HG02763 (cell line): ENCODE results near the gene EVPL.

Source experiments
- ATAC-seq: cut with Tn5 transposase; IDR thresholded peaks from one replicate; pipeline ENCODE4 v1.9.1; 2021; ENCODE audit warnings: mild to moderate bottlenecking, moderate library complexity; ENCODE audit not compliant: unreplicated experiment

Gene EVPL

DNA sequence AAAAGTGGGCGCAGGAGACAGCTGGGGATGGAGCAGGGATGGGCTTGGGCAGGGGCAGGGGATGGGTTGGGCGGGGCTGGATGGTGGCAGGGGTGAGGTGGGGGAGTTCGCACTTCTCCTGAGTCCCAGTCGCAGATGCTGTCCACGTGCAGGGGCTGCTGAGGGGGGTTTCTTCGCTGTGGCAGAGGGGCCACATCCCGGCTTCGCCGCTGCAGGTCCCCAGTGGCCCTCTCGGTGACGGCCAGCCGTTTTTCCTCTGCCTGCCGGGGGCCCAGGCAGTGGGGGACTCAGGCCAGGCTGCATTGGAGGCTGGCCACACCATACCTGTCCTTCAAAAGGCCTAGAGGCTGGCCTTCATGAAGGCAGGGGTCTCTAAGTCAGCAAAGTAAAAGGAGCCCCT, 8.3 kb downstream of the EVPL start:
- ATAC-seq = no peak

DNA sequence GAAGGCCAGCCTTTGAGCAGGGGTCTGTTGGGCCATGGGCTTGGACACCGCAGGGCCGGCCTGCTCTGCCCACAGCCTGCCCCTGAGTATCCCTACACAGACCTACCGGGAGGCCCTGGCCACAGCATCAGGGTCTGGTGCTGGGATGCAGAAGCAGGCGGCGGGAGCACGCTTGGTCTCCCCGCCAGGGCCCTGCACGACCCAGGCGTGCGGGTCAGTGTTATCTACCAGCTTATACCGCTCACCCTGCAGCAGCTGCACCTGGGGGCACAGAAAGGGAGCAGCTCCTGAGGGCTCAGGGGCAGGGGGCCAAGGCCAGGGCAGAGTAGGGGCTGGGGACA, 8.8 kb downstream of the EVPL start:
- no peak for ATAC-seq

DNA sequence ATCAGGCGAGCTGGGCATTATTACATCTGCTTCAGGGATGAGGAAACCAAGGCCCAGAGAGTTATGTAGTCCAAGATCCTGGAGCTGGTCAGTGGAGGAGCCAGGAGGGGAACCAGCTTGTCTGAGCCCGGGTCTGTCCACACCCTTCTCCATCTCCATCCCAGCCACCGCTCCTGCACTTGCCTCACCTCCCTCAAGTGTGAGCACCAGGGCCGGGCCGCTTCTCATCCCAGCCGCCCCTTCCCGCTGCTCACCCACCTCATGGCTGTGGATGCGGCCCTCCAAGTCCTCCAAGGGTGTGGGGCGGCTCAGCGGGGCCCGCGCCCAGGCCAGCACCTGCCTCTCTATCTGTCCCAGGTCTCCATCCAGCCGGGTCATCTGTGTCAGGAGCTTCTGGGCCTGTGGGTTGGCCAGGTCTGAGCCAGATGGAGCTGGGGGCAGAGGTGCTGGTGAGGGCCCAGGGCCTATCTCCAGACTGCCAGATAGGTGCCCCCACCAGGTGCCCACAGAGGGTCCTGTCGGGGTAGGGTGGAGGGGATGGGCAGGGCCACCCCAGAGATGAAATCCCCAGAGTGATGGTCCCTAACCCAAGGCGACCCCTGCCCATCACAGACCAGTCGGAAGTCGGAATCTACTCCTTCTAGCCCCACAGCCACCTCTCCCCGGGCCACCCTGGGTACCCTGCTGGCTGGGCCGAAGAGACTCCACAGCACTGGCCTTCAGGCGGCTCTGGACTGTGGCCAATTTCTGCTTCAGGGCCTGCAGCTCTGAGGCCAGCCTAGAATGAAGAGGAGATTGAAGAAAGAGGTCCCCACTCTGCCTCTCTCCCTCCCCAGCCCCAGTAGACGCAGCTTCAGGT, 9.4 kb downstream of the EVPL start:
- ATAC-seq = no peak

DNA sequence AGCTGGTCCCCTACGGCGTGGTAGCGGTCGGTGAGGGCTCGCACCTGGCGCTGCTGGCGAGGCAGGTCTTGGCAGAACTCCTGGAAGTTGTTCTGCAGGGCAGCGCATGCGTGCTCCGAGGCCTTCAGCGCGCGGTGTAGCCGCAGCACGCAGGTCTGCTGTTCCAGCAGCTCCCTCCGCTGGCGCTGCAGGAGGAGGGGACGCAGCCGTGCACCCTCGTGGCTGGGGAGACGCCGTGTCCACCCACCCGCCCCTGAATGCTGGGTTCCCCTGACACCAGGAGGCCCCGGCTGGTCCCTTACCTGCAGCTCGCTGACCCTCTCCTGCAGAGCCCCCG, 12.2 kb downstream of the EVPL start:
- no peak for ATAC-seq

DNA sequence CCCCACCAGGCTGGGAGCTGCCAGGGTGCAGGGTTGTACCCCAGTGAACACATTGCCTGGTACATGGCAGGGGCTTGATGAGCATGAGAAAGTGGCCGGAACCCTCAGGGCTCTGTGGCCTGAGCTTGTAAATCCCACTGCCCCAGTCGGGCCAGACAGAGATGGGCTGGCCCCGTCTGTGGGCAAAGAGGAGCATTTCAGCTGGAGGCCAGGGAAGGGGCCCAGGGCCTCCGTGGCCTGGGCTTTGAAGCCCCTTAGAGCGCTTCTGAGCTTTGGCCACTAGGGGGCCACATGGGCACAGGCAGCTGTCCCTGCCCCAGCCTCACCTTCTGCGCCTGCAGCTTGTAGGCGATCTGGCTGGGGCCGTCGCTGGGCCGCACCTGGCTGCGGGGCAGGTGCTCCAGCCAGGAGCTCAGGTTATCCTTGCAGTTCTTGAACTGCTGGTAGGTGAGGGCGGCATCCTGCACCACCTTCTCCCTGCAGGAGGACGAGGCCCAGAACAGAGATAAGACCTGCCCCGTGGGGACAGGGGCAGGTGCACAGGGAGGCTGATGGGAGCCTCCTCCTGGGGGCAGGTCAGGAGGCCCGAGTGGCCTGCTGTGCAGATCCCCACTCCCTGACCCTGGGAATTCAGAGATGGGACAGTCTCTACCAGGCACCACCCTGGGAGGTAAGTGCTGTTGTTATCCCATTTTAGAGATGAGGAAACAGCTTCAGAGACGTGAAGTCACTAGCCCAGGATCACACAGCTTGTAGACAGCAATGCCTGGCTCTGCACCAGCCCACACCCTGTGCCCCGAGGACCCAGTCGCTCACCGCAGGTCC, 12.8 kb downstream of the EVPL start:
- no peak for ATAC-seq

DNA sequence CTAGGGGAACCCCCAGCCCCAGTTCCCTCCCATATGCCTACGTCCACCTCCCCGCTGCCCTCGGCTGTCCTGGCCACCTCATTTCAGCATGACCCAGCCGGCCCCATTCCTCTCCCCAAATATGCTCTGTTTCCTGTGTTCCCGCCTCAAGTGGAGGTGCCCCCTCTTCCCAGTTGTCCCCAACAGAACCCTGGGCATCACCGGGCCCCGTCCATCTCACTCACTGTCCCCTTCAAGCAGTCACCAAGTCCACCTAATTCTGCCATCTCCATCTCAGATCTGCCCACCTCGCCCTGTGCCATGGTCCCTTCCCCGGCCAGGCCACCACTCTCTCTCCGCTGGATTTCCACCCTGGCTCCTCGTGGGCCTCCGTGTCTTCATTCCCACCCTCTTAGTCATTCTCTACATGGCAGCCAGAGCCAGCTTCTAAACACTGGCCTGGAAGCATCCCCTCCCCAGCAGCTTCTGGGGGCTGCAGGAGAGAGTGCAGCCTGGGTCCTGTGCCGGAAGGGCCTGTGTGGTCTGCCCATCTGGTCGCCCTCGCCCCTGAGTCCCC, 13.7 kb downstream of the EVPL start:
- no peak for ATAC-seq

DNA sequence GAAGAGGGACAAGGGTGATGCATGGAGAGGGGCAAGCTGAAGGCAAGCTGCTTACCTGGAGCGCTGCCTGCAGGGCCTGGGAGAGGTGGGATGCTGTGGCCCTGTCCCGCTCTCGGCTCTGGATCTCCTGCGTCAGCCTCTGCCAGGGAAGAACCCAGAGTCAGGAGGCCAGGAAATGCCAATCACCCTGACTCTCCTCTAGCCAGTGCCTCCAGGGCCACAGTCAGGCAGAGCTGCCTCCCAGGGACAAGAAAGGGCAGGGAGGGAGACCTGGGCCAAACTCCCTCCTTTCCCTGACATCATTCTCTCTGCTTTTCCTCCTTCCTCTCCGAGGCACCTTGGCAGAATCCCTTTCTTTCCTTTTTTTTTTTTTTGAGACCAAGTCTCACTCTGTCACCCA, 15.2 kb downstream of the EVPL start:
- ATAC-seq = no peak

DNA sequence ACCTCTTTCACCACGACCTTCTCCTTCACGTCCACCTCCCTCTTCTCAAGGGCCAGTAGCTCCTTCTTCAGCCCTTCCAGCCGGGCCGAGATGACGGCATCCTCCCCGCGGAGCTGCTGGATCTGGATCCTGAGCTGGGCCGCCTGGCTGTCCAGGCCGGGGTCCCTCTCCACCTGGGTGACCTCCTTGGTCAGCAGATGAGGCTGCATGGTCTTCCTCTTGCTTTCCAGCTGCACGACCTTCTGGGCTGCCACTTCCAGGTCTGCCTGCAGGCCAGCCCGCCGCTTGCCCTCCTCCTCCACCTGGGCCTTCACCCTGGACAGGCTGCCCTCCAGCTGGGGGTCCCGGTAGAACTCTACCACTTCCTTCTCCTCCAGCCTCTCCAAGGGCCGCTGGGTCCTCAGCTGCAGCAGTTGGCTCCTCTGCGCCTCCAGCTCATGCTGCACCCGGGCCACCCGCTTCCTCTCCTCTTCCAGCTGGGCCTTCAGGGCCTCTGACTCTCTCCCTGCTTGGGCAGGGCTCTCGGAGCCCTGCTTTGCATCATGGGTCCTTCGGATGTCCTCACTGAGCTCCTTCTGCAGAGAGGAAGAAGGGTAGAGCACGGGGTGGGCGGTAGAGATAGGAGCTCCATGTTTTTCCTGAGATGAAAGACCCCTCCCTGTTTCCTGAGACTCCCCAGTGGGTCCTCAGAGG, 17.0 kb downstream of the EVPL start:
- ATAC-seq = no peak

DNA sequence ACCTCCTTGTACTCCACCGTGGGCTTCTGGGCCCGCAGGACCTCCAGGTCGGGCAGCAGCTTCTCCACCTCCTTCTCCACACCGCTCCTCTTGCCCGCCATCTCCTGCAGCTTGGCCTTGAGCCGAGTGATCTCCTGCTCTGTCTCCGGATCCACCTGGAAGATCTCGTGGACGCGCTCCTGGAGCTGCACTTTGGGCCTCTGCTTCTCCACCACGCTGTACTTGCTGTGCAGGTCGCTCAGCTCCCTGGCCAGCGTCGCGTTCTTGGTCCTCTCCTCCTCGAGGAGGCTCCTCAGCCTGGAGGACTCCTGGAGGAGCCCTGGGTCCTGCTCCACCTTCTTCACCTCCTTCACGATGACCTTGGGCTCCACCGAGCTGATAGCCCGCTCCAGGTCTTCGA, 17.7 kb downstream of the EVPL start:
- ATAC-seq = no peak

DNA sequence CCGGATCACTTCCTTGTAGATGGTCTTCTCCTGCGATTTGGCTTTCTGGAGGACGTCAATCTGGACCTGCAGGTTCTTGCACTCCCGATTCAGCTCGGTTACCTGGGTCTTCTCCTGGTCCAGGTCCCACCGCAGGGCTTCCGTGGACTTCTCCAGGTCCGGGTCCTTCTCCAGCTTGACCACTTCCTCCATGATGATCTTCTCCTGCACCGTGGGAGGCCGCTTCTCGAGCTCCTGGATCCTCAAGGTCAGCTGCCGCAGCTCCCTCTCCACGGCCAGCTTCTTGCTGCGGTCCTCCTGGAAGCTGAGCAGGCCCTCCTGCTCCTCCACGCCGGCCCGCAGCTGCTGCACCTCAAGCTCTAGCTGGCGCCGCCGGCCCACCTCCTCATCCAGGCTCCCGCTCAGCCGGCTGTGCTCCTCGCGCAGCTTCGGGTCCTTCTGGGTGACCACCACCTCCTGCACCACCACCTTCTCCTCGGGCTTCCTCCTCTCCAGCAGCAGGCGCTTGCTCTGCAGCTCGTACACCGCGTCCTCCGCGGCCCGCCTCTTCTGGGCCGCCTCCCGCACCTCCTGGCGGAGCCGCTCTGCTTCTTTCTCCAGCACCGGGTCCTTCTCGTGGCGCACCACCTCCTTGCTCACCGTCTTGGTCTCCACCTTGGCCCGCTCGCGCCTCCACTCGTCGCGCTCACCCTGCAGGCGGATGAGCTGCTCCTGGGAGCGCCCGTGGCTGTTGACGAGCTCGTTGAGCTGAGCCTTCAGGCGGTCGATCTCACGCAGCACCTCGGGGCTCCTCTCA, 18.3 kb downstream of the EVPL start:
- no peak for ATAC-seq

DNA sequence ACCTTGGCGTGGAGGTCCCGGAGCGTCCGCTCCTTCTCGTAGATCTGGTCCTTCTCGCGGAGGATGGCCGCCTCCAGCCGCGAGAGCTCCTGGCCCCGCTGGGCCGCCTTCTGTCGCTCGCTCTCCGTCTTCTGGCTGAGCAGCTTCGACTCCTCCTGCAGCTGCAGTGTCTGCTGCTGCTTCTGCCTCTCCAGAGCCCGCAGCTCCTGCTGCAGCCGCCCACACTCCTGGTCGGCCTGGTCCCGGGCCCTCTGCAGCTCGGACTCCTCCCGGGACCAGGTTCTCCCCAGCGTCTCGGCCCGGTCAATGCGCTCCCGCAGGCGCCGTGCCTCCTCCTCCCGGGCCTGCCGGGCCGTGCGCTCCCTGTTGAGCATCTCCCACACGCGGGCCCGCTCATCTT, 18.9 kb downstream of the EVPL start:
- no peak for ATAC-seq

DNA sequence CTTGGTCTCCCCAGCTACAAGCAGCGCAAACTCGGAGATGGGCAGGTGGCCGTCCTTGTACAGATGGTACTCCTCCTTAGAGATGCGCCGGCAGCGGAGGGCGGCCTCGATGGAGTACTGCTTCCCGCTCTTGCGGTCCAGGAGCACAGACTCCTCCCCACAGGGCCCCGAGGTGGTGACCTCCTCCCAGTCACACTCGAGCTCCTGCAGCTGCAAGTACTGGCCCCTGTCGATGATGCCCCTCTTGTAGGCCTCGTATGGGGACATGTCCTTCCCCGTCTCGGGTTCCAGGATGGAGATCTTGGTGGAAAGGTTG, 19.3 kb downstream of the EVPL start:
- no peak for ATAC-seq

DNA sequence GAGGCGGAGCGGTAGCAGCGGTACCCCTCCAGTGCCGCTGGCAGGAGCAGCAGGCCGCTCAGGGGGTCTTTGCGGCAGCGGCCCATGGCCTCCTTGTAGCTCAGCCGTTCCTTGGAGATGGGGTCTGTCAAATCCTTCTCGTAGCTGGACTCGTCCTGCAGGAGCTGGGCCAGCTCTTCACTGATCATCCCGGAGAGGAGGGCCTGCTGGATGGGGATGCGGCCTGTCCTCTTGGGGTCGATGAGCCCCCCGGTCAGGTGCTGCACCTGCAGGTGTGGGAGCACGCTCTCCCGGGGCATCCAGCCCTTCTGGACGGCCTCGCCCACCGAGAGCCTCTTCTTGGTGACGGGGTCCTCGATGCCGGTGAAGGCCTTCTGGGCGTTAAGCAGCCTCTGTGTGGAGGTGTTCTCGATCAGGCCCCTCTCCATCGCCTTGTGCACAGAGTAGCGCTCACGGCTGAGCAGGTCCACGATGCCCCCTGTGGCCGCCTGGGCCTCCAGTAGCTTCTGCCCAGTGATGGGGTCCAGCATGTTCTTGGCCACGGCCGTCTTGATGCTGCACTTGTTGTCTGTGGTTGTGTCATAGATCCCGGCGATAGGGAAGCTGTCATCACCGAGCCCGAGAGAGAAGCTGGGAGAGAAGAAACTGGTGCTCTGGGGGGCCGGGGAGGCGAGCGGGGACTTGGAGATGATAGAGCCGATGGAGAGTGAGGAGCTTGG, 19.8 kb downstream of the EVPL start:
- ATAC-seq = no peak

DNA sequence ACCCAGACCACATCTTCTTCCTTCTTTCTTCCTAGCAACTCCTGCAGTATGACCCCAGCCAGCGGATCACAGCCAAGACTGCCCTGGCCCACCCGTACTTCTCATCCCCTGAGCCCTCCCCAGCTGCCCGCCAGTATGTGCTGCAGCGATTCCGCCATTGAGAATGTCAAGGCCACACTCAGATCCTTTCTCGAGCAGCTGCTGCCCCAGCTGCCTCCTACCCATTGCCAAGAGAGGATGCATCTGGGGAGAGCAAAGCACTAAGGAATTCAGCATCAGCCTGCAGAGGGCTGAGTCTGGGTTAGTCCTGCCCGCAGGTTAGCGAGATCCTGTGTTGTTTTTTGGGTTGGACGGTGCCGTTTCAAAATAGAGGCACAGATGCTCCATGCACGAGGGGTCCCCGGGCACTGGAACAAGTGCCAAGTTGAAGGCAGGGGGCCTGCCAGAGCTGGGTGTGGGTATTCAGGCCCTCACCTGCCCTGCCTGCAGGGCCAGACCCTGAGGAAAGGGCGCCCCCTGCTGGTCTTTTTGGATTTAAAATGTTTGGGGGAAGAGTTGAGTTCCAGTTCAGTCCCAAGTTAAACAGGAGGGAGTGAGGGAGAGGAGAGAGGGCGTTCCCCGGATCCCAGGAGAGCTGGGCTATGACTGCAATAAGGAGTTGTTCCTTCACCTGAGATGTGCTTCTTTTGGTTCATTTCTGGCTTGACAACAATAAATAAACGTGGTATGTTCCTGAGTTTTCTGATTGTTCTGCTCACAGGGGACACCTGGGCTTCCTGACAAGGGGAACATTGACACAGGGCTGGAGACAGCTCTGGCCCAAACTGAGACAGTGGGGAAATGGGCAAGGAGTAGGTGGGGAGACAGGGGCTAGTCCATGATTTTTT, 21.6 kb downstream of the EVPL start:
- ATAC-seq = no peak

DNA sequence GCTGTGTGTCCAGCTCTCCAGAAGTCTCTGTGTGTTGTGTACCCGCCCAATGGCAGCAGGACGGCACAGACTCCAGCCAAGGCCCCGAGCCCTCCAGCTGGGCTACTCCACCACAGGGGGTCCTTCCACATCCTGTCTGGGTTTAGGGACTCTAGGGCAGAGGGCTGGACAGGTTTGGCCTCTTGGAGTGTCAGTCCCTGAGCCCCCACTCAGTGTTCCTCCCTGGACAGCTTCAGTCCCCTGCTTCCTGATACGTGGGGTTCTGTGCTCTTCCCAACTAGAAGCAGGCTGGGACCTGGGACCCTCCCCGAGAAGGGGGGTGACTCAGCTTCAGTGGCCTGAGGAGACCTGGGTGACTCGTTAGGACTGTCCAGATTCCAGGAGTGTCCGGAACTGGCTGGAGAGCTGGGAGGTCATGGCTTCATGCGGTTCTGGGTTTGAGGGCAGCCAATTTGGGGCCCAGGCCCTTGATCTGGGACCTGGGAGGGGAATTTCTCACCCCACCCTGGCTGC, 22.3 kb downstream of the EVPL start:
- no peak for ATAC-seq

DNA sequence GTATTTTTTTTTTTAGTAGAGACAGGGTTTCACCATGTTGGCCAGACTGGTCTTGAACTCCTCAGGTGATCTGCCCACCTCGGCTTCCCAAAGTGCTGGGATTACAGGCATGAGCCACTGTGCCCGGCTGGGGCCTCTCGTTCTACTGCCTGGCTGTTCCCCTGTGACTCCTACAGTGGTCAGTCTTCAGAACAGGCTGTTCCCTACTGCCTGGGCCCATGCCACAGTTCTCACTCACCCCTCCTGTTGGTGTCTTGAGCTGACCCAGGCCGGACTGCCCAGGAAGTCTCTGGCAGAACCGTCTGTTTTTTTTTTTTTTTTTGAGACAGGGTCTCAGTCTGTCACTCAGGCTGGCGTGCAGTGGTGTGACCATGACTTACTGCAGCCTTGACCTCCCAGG, 23.2 kb downstream of the EVPL start:
- ATAC-seq = no peak

DNA sequence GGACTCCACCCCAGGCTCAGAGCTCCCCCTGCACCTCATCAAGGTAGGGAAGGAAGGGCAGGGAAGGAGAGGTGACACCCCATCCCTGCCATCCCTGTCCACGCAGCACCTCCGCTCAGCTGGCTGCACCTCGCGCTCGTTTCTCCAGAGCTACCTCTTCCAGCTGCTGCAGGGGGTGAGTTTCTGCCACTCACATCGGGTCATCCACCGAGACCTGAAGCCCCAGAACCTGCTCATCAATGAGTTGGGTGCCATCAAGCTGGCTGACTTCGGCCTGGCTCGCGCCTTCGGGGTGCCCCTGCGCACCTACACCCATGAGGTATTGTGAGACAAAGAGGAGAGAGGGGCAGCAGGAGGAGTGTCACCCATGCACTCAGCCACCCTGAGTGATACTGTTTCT, 25.0 kb downstream of the EVPL start:
- no peak for ATAC-seq

DNA sequence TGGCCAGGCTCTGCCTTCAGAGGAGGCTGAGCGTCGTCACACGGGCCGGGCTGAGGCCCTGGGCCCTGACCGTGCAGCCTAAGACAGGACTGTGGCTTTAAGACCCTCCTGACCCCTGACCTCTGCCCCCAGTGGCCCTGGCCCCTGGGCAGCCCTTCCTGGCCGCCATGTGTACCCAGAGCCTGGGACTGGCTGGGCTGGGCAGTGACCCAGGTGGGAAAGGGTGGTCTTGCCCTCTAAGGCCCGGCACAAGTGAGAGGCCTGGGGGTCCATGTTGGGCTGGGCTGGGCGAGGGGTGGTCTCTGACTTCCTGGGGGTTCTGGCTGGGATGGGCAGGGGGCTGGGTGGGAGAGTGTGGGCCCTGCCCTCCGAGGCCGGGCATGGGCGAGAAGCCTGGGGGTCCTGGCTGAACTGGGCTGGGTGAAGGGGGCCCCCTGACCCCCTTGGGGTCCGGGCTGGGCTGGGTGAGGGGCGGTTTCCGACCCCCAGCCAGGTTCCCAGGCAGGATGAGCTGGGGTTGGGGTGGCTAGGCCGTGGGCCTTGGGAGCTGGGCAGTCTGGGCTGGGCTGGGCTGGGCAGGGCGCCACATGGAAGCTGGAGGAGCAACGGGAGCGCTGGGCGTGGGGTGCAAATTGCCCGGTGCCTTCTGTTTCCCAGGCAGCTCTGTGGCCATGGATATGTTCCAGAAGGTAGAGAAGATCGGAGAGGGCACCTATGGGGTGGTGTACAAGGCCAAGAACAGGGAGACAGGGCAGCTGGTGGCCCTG, 26.2 kb downstream of the EVPL start, which contains the start of gene CDK3:
Gene CDK3, plus strand, starts transcription at position 101 of the 767 bp plus-strand sequence. Its CDS starts 571 bp downstream, at position 672.
- no peak for ATAC-seq
